Skeletal muscle tissue (tissue), 4 donors: ENCODE results near the gene SLC26A5. TPM values are rescaled to one million over a fixed set of nuclear protein-coding genes. Genes with fewer than 3 reads are reported as not detected.

Source experiments
- H3K27ac ChIP-seq: one replicate; pipeline ENCODE4 v1.7.0; 2013; ENCODE audit warnings: mild to moderate bottlenecking, low read depth, low read length, inconsistent platforms
- H3K27me3 ChIP-seq, 3 donors: one replicate each; pipeline ENCODE4 v1.7.0; 2013; ENCODE audit warnings: low read length in 3 of 3; ENCODE audit not compliant: control insufficient read depth in 3 of 3, insufficient read depth in 3 of 3
- H3K36me3 ChIP-seq, 3 donors: one replicate each; pipeline ENCODE4 v1.7.0; 2013; ENCODE audit warnings: low read length in 3 of 3; ENCODE audit not compliant: control insufficient read depth in 3 of 3, insufficient read depth in 3 of 3
- H3K4me1 ChIP-seq, 3 donors: one replicate each; pipeline ENCODE4 v1.7.0; 2013; ENCODE audit warnings: low read length in 3 of 3, mild to moderate bottlenecking in 3 of 3; ENCODE audit not compliant: control insufficient read depth in 3 of 3, insufficient read depth in 3 of 3
- H3K4me3 ChIP-seq, 3 donors: one replicate each; pipeline ENCODE4 v1.7.0; 2013; ENCODE audit warnings: low read length in 3 of 3
- H3K9ac ChIP-seq, 3 donors: one replicate each; pipeline ENCODE4 v1.7.0; 2013; ENCODE audit warnings: low read length in 3 of 3, mild to moderate bottlenecking in 3 of 3, moderate library complexity in 2 of 3, low read depth in 1 of 3
- H3K9me3 ChIP-seq, 3 donors: one replicate each; pipeline ENCODE4 v1.7.0; 2013; ENCODE audit warnings: low read length in 3 of 3; ENCODE audit not compliant: control insufficient read depth in 3 of 3
- total RNA-seq: library from RNA; depleted of rRNA; stranded (reverse); fragments of >200 nt; gene quantifications from one replicate; pipeline ENCODE4 v1.2.3, GENCODE V29; 2014
- donor health status: Osteomylitis.

The SLC26A5 gene
- total RNA-seq, 1 donor from 2014 or later, result not detected

GRCh38 chr7:103445228-103446048, 569 bp downstream of the SLC26A5 start:
- H3K9ac ChIP-seq, result peak overlapping the region in 2 of 3 donors; percentile 33 to 40
- H3K4me3 ChIP-seq, result peak overlapping the region; percentile 17 to 56 (median 51)
- H3K9me3 ChIP-seq, result no peaks in the 10 kb centered on the region
- H3K27ac ChIP-seq, result no peak overlapping the region
- no peaks in the 10 kb centered on the region for H3K36me3 ChIP-seq
- peaks cover 32 to 36% (median 34%) of the 10 kb centered on the region in 3 donors for H3K27me3 ChIP-seq
- peaks cover 0 to 8% (median 6%) of the 10 kb centered on the region in 3 donors for H3K4me1 ChIP-seq

GRCh38 chr7:103439661-103440060, 6.3 kb downstream of the SLC26A5 start:
- Histone ChIP-seq H3K9ac (no peak overlapping the region), H3K27me3 (peaks cover 8 to 11% (median 10%) of the 10 kb centered on the region in 3 donors), H3K4me1 (no peaks in the 10 kb centered on the region), H3K9me3 (peaks cover 0 to 3% (median 0%) of the 10 kb centered on the region in 3 donors), H3K27ac (no peak overlapping the region), H3K4me3 (no peak overlapping the region), H3K36me3 (no peaks in the 10 kb centered on the region)

GRCh38 chr7:103437623-103438022, 8.4 kb downstream of the SLC26A5 start:
- Histone ChIP-seq H3K27me3 (peaks cover 0 to 4% (median 0%) of the 10 kb centered on the region in 3 donors), H3K9ac (no peak overlapping the region), H3K36me3 (no peaks in the 10 kb centered on the region), H3K4me1 (no peaks in the 10 kb centered on the region), H3K27ac (no peak overlapping the region), H3K9me3 (peaks cover 0 to 3% (median 0%) of the 10 kb centered on the region in 3 donors), H3K4me3 (no peak overlapping the region)

- Histone ChIP-seq H3K27ac (no peak overlapping the region), H3K9ac (no peak overlapping the region), H3K36me3 (no peaks in the 10 kb centered on the region), H3K4me3 (no peak overlapping the region), H3K9me3 (peaks cover 0 to 3% (median 0%) of the 10 kb centered on the region in 3 donors), H3K27me3 (no peaks in the 10 kb centered on the region), H3K4me1 (no peaks in the 10 kb centered on the region)
Observed at GRCh38 chr7:103432712-103433111, 13.3 kb downstream of the SLC26A5 start.

GRCh38 chr7:103425177-103425576, 20.8 kb downstream of the SLC26A5 start:
- no peaks in the 10 kb centered on the region for H3K4me1 ChIP-seq
- H3K9ac ChIP-seq, result no peak overlapping the region
- no peak overlapping the region for H3K4me3 ChIP-seq
- H3K9me3 ChIP-seq, result no peaks in the 10 kb centered on the region
- H3K27me3 ChIP-seq, result no peaks in the 10 kb centered on the region
- no peak overlapping the region for H3K27ac ChIP-seq
- no peaks in the 10 kb centered on the region for H3K36me3 ChIP-seq

GRCh38 chr7:103423467-103424179, 22.4 kb downstream of the SLC26A5 start:
- H3K27ac ChIP-seq, result no peak overlapping the region
- no peaks in the 10 kb centered on the region for H3K4me1 ChIP-seq
- no peak overlapping the region for H3K9ac ChIP-seq
- no peak overlapping the region for H3K4me3 ChIP-seq
- H3K9me3 ChIP-seq, result no peaks in the 10 kb centered on the region
- no peaks in the 10 kb centered on the region for H3K27me3 ChIP-seq
- H3K36me3 ChIP-seq, result no peaks in the 10 kb centered on the region

- no peaks in the 10 kb centered on the region for H3K4me1 ChIP-seq
- H3K9ac ChIP-seq, result no peak overlapping the region
- H3K27me3 ChIP-seq, result no peaks in the 10 kb centered on the region
- no peak overlapping the region for H3K4me3 ChIP-seq
- H3K27ac ChIP-seq, result no peak overlapping the region
- no peaks in the 10 kb centered on the region for H3K36me3 ChIP-seq
- no peaks in the 10 kb centered on the region for H3K9me3 ChIP-seq
Observed at GRCh38 chr7:103420857-103421384, 25.1 kb downstream of the SLC26A5 start.

- H3K27me3 ChIP-seq, result no peaks in the 10 kb centered on the region
- H3K9me3 ChIP-seq, result no peaks in the 10 kb centered on the region
- no peaks in the 10 kb centered on the region for H3K36me3 ChIP-seq
Observed at GRCh38 chr7:103418241-103418640, 27.8 kb downstream of the SLC26A5 start.

GRCh38 chr7:103413407-103413806, 32.6 kb downstream of the SLC26A5 start:
- H3K27ac ChIP-seq, result no peak overlapping the region
- no peaks in the 10 kb centered on the region for H3K4me1 ChIP-seq
- H3K9me3 ChIP-seq, result no peaks in the 10 kb centered on the region
- peaks cover 0 to 3% (median 0%) of the 10 kb centered on the region in 3 donors for H3K27me3 ChIP-seq
- no peak overlapping the region for H3K9ac ChIP-seq
- H3K36me3 ChIP-seq, result no peaks in the 10 kb centered on the region
- H3K4me3 ChIP-seq, result no peak overlapping the region

More at GRCh38 chr7:103418241-103418640, 27.8 kb downstream of the SLC26A5 start:
- Histone ChIP-seq H3K9ac (no peak overlapping the region), H3K4me3 (no peak overlapping the region), H3K4me1 (no peaks in the 10 kb centered on the region), H3K27ac (no peak overlapping the region)

GRCh38 chr7:103412151-103412550, 33.9 kb downstream of the SLC26A5 start:
- Histone ChIP-seq H3K4me1 (no peaks in the 10 kb centered on the region), H3K9ac (no peak overlapping the region), H3K4me3 (no peak overlapping the region), H3K27me3 (peaks cover 0 to 3% (median 0%) of the 10 kb centered on the region in 3 donors), H3K27ac (no peak overlapping the region), H3K36me3 (no peaks in the 10 kb centered on the region), H3K9me3 (no peaks in the 10 kb centered on the region)
